Activated naive CD8-positive, alpha-beta T cell (primary cell): Measurements from ENCODE around the gene FIBP.
"Not testable (repeated sequence)": the region's sequence is repeated elsewhere in the genome, so short reads cannot be mapped to it uniquely, and the experiment has no call there.

Source experiments
- H3K27ac Mint-ChIP-seq: one replicate; pipeline ENCODE4 v1.8.0; 2021; ENCODE audit warnings: mixed read lengths
- H3K27me3 Mint-ChIP-seq: one replicate; pipeline ENCODE4 v1.8.0; 2021; ENCODE audit warnings: mixed read lengths
- H3K36me3 Mint-ChIP-seq: one replicate; pipeline ENCODE4 v1.8.0; 2021; ENCODE audit warnings: mixed read lengths
- H3K4me1 Mint-ChIP-seq: one replicate; pipeline ENCODE4 v1.8.0; 2021; ENCODE audit warnings: low read depth, mixed read lengths
- H3K4me3 Mint-ChIP-seq: one replicate; pipeline ENCODE4 v1.8.0; 2021; ENCODE audit warnings: mild to moderate bottlenecking, mixed read lengths
- H3K9me3 Mint-ChIP-seq: one replicate; pipeline ENCODE4 v1.8.0; 2021; ENCODE audit warnings: low read depth, mixed read lengths

FIBP gene

DNA sequence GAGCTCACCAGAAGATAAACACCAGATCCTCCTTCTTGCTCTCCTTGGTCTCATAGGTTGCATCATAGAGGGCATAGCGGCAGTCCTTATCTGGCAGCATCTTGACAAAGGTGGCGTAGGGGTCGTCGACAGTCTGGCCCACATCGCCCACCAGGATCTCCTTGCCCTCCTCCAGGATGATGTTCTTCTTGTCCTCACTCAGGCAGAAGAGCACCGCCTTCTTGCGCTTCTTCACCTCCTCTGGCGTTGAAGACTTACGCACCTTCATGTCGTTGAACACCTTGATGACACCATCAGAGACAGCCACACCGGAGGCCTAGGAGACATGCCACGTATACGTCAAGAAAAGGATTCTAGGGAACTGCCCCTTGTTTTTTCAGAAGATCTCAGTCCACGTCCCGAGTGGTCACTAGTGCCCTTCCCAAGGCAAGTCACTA, 32.3 kb downstream of the FIBP start:
- peak overlapping the region; percentile 93 for H3K27ac Mint-ChIP-seq
- H3K9me3 Mint-ChIP-seq, result no peaks in the 10 kb centered on the region
- H3K4me1 Mint-ChIP-seq, result peaks cover 46% of the 10 kb centered on the region
- peaks cover 16% of the 10 kb centered on the region for H3K36me3 Mint-ChIP-seq
- H3K27me3 Mint-ChIP-seq, result no peaks in the 10 kb centered on the region
- H3K4me3 Mint-ChIP-seq, result peak overlapping the region; percentile 97

DNA sequence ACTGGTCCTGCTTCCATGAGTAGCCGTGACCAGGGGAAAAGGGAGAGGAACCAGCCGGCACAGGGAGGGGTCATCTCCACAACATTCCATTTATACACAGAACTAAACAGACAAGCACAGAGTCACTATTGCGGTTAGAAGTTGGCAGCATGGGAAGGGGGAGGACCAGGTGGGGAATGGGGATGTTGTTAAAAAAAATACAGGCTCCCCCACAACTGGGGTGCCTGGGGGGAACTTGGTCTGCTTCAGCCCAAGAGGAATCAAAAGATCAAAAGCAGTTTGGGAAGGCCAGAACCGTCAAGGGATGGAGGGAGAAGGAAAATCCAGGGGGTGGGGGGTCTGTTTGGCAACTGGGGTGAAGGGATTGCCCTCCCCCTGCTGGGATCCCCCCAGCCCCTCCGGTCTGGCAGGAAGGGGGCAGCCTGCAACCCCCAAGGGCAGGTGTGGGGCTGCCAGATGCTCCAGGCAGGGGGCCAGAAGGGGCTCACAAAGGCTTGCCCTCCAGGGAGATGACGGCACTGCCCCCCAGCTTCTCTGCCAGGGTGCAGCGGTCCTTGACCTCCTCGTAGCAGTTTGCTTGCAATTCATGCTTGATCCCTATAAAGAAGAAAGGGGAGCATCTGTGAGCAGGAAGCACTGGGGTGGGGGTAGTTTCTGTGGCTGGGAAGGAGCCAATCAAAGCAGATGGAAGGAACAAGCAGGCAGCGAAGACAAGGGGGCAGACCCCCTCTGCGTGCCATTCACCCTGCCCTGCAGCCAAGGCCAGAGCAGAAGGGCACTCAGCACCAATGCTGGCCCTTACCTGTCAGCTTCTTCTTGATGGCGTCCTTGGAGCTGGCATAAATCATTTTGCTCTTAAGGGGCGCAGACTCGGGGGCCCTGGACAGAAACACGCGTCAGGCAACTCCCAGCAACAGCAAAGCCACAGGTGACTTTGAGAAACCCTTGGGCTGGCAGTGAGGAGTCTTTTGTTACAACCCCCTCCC, 33.1 kb downstream of the FIBP start:
- peak overlapping the region; percentile 97 for H3K4me3 Mint-ChIP-seq
- H3K27me3 Mint-ChIP-seq, result no peaks in the 10 kb centered on the region
- H3K36me3 Mint-ChIP-seq, result peaks cover 16% of the 10 kb centered on the region
- peak overlapping the region; percentile 54 for H3K27ac Mint-ChIP-seq
- no peaks in the 10 kb centered on the region for H3K9me3 Mint-ChIP-seq
- H3K4me1 Mint-ChIP-seq, result peaks cover 44% of the 10 kb centered on the region

DNA sequence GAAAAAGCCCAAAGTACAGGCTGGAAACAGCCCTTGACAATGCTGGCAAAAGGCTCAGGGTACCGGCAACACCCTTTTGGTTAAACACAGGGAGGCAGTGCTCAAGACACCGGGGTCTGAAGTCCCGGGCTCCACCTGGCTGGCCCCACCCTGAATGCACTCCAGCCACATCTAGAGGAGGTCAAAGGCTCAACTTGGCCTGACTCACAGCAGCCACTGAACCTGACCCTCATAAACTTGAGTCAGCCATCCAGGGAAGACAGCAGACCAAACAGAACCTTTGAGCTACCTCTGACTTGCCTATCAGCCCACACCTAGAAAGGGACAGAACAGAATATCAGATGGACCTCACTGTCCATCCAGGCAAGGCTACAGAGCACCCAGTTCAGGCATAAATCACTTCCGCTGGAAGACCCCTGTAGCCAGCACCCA, 34.1 kb downstream of the FIBP start:
- Mint-ChIP-seq H3K4me3 (peak overlapping the region; percentile 73), H3K9me3 (no peaks in the 10 kb centered on the region), H3K27me3 (no peaks in the 10 kb centered on the region)

DNA sequence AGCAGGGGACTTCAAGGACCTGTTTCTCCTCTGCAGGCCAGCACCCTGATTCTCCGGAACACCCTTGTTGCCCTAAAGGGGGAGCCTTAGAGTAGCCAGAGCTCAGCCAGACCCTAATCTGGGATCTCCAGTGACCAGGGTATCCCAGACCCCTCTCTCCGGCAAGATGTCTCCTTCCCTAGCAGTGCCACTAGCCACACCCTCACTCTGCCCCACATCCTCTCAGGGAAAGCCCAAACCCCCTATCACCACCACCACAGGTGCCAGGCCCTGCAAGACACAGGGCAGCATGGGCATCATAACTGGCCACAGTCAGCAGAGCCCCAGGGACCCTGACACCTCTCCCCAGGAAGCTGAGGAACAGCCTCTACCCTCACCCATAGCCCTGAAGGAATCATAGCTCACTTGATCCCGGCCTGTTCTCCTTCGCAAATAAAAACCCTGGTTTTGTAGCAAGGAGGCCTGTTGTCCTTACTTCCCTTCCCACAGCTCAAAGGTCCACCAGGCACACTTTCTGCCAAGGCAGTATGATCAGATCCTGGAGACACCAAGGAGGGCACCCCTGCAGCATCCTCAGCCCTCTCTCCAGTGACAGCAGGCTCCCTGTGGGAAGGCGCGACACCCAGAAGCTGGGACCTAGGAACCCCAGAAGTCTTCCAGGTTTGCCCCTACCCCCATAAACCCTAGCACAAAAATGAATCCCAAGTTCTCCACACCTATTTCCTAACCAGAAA, 34.9 kb downstream of the FIBP start:
- peak overlapping the region; percentile 73 for H3K4me3 Mint-ChIP-seq
- no peaks in the 10 kb centered on the region for H3K9me3 Mint-ChIP-seq
- no peaks in the 10 kb centered on the region for H3K27me3 Mint-ChIP-seq
- peaks cover 36% of the 10 kb centered on the region for H3K4me1 Mint-ChIP-seq
- peak overlapping the region; percentile 54 for H3K27ac Mint-ChIP-seq
- peaks cover 16% of the 10 kb centered on the region for H3K36me3 Mint-ChIP-seq

More for the DNA sequence above, 34.1 kb downstream of the FIBP start:
- H3K36me3 Mint-ChIP-seq, result peaks cover 16% of the 10 kb centered on the region
- H3K4me1 Mint-ChIP-seq, result peaks cover 40% of the 10 kb centered on the region
- H3K27ac Mint-ChIP-seq, result peak overlapping the region; percentile 54

DNA sequence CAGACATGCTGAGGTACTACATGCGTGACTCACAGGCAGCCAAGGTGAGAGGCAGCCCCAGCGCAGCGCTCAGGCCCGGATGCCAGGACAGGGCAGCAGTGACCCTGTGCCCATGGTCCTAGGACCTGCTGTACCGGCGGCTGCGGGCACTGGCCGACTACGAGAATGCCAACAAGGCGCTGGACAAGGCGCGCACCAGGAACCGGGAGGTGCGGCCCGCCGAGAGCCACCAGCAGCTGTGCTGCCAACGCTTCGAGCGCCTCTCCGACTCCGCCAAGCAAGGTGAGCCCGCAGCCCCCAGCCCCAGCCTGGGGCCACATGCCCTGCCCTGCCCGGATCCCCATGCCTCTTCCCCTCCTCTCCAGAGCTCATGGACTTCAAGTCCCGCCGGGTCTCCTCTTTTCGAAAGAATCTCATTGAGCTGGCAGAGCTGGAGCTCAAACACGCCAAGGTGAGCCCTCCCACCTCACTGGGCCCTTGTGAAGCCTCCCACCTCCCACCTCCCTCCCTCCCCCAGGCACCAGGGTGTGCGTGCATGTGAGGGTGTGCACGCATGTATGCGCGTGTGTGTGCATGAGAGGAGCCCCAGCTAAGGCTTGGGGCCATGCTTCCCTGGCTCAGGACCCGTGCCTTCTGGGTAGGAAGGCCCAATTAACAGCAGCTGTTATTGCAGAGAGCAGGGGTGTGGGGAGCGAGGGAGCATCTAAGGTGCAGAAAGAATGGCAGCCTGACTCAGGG, 35.6 kb downstream of the FIBP start:
- no peaks in the 10 kb centered on the region for H3K9me3 Mint-ChIP-seq
- H3K36me3 Mint-ChIP-seq, result peaks cover 16% of the 10 kb centered on the region
- H3K4me1 Mint-ChIP-seq, result peaks cover 33% of the 10 kb centered on the region
- H3K4me3 Mint-ChIP-seq, result no peak overlapping the region
- peak overlapping the region; percentile 54 for H3K27ac Mint-ChIP-seq
- no peaks in the 10 kb centered on the region for H3K27me3 Mint-ChIP-seq

DNA sequence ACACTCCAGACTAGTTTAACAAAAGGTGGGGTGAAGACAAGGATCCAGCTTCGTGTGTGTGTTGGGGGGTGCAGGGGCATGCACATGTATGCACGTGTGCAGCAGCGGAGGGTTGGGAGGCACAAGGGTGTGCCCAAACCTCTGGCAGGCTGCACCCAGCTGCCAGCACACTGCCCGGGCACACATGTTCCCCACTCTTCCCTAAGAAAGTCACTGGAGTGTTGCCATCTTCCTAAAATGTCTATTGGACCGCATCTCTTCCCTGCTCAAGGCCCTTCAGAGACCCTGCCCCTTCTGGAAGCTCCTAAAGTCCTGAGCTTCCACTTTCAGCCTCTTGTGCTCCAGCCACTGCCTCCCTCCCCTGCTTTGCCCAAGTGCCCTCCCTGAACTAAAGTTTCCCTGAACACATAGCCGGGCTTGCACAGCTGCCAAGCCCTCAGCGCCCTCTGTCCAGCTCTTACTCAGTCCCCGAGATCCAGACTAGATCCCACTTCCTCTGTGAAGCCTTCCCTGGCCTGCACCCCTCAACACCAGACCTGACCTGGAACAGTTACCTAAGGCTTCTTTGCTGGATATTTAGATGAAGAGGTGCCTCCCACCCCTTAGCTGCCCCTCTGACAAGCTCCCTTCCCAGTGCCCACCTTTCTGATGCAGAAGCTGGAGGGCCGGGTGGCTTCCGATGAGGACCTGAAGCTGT, 36.3 kb downstream of the FIBP start:
- Mint-ChIP-seq H3K27ac (peak overlapping the region; percentile 67), H3K9me3 (no peaks in the 10 kb centered on the region), H3K4me1 (peaks cover 33% of the 10 kb centered on the region), H3K36me3 (peaks cover 16% of the 10 kb centered on the region), H3K4me3 (no peak overlapping the region), H3K27me3 (no peaks in the 10 kb centered on the region)

DNA sequence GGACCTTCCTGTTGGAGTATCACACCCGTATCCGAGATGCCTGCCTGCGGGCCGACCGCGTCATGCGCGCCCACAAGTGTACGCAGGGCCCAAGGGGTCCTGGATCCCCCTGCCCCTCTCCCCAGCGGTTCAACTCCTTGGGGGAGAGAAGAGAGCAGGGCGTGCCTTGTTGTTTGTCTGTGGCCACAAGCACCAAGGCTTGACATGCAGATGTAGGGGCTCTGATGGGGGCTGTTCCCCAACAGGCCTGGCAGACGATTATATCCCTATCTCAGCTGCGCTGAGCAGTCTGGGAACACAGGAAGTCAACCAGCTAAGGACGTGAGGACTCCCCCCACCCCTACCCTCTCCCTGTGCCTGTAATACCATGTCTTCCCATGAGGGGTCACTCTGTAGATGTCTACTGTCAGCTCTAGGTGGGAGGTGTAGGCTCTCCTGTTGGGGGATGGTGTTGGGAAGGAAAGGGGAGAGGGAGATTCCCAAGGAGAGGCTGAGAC, 37.1 kb downstream of the FIBP start:
- Mint-ChIP-seq H3K27ac (no peak overlapping the region), H3K27me3 (no peaks in the 10 kb centered on the region), H3K4me1 (peaks cover 26% of the 10 kb centered on the region), H3K36me3 (peaks cover 12% of the 10 kb centered on the region), H3K4me3 (no peak overlapping the region), H3K9me3 (no peaks in the 10 kb centered on the region)

DNA sequence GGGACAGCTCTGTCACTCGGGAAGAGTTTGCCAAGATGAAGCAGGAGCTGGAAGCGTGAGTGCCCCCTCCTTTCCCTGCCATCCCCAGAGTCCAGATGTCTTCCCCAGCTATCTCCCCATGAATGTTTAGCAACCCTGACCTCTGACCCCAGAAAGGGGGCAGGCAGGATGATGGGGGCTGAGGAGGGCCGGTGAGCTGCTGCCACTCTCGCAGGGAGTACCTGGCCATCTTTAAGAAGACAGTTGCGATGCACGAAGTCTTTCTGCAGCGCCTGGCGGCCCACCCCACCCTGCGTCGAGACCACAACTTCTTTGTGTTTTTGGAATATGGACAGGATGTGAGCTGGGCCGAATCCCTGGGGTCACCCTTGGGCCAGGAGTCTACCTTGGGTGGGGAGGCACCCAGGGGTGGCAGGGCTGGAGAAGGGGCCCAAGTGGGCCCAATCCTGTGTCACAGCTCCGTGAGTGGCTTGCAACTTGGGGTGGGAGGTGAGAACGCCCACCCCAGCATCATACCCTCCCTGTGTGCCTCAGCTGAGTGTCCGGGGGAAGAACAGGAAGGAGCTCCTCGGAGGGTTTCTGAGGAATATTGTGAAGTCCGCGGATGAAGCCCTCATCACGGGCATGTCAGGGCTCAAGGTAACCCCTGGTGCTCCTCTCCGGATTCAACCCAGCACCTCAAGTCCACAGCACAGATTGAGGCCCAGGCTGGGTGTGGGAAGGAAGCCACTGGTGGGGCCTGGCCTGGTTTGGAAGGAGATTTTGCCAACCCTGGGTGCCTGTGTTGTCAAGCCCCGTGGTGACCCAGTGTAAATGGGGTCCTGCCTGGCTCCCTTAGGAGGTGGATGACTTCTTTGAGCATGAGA, 37.8 kb downstream of the FIBP start:
- peaks cover 19% of the 10 kb centered on the region for H3K4me1 Mint-ChIP-seq
- peaks cover 12% of the 10 kb centered on the region for H3K36me3 Mint-ChIP-seq
- no peaks in the 10 kb centered on the region for H3K27me3 Mint-ChIP-seq
- H3K27ac Mint-ChIP-seq, result no peak overlapping the region
- H3K4me3 Mint-ChIP-seq, result no peak overlapping the region
- no peaks in the 10 kb centered on the region for H3K9me3 Mint-ChIP-seq

DNA sequence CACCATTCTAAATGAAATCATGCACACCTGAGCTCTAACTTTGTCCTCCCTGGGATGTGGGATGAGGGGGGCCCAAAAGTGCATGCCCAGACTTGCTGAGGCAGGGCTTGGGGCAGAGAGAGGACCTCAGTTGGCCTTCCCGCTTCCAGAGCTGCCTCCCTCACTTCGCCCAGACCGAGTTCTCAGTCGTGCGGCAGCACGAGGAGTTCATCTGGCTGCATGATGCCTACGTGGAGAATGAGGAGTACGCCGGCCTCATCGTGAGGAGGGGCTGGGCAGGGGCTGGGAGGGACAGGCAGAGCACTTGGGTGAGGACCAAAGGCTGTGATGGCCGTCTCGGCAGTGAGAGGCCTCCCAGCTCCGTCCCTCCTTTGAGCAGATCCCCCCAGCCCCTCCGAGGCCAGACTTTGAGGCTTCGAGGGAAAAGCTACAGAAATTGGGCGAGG, 38.5 kb downstream of the FIBP start:
- Mint-ChIP-seq H3K4me3 (no peak overlapping the region), H3K36me3 (peaks cover 12% of the 10 kb centered on the region), H3K9me3 (no peaks in the 10 kb centered on the region), H3K4me1 (peaks cover 15% of the 10 kb centered on the region), H3K27me3 (no peaks in the 10 kb centered on the region), H3K27ac (no peak overlapping the region)

DNA sequence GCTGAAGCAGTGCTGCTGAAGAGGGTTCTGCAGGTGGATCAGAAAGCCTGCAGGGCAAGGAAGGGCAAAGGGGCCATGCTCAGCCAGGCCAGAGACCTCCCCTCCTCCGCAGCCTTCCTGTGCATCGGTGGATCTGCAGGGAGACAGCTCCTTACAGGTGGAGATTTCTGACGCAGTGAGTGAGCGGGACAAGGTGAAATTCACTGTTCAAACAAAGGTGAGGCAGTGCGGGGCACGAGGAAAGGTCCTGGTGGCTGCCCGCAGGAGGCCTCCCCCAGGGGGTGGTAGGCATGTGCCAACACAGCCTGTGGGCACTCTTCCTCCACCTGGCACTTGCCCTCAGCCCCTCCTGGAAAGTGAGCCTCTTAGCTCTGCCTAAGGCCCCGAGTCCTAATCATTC, 38.9 kb downstream of the FIBP start:
- no peak overlapping the region for H3K4me3 Mint-ChIP-seq
- H3K4me1 Mint-ChIP-seq, result peaks cover 11% of the 10 kb centered on the region
- no peaks in the 10 kb centered on the region for H3K27me3 Mint-ChIP-seq
- peaks cover 11% of the 10 kb centered on the region for H3K36me3 Mint-ChIP-seq
- no peak overlapping the region for H3K27ac Mint-ChIP-seq
- H3K9me3 Mint-ChIP-seq, result no peaks in the 10 kb centered on the region

DNA sequence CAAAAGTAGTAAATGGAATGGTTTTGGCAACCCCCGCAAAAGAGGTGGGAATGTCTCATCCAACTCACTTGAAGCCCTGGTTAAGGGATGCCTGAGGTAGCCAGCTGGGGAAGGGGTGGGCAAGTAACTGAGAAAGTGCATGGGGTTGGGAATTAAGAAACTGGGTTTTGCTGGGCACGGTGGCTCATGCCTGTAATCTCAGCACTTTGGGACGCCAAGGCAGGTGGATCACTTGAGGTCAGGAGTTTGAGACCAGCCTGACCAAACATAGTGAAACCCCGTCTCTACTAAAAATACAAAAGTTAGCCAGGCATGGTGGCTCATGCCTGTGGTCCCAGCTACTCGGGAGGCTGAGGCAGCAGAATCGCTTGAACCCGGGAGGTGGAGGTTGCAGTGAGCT, 39.6 kb downstream of the FIBP start:
- not testable (repeated sequence) for H3K9me3 Mint-ChIP-seq, H3K36me3 Mint-ChIP-seq, H3K27me3 Mint-ChIP-seq, H3K27ac Mint-ChIP-seq, H3K4me1 Mint-ChIP-seq, H3K4me3 Mint-ChIP-seq

DNA sequence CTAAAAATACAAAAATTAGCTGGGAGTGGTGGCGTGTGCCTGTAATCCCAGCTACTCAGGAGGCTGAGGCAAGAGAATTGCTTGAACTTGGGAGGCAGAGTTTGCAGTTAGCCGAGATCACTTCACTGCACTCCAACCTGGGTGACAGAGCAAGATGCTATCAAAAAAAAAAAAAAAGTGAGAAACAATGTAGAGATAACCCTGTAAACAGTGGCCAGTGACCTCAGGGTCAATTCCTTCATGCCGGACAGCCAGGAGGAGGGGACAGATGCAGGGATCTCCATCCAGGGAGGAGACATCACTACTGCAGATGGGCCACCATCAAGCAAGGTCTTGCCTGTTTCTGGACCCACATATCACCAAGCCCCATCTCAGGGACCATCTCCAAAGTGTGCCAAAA, 40.5 kb downstream of the FIBP start:
- no peaks in the 10 kb centered on the region for H3K9me3 Mint-ChIP-seq
- peaks cover 9% of the 10 kb centered on the region for H3K36me3 Mint-ChIP-seq

DNA sequence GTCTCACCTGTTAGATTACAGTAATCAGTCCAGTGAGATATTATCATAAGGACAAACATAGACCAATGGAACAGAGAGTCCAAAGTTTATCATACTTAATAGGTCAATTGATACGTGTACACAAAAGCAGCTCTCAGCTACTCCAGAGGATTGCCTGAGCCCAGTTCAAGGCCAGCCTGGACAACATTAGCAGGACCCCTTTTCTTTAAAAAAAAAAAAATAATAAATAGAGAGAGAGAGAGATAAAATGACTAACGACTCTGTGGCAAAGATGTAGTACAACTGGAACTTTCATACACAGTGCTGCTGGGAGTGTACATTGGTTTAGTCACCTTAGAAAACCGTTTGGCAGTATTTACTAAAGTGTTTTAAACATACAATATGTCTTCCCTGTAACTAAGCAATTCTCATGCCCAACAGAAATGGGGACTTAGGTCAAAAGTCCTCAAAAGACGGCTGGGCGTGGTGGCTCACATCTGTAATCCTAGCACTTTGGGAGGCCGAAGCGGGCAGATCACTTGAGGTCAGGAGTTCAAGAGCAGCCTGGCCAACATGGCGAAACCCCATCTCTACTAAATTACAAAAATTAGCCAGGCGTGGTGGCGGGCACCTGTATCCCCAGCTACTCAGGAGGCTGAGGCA, 43.9 kb downstream of the FIBP start:
- Mint-ChIP-seq H3K36me3 (no peaks in the 10 kb centered on the region), H3K27ac (no peak overlapping the region), H3K9me3 (no peaks in the 10 kb centered on the region), H3K27me3 (no peaks in the 10 kb centered on the region), H3K4me3 (no peak overlapping the region), H3K4me1 (no peaks in the 10 kb centered on the region)

More for the DNA sequence above, 40.5 kb downstream of the FIBP start:
- Mint-ChIP-seq H3K4me1 (peaks cover 2% of the 10 kb centered on the region), H3K27ac (no peak overlapping the region), H3K27me3 (no peaks in the 10 kb centered on the region), H3K4me3 (no peak overlapping the region)
